Dedifferentiated amniotic fluid mesenchymal stem cell (primary cell): ENCODE results near the gene CD68.

Source experiments
- DNase-seq: peaks from one replicate; pipeline ENCODE4 v3.0.0-alpha.2; 2016; ENCODE audit errors: extremely low spot score

CD68 gene, protein sequence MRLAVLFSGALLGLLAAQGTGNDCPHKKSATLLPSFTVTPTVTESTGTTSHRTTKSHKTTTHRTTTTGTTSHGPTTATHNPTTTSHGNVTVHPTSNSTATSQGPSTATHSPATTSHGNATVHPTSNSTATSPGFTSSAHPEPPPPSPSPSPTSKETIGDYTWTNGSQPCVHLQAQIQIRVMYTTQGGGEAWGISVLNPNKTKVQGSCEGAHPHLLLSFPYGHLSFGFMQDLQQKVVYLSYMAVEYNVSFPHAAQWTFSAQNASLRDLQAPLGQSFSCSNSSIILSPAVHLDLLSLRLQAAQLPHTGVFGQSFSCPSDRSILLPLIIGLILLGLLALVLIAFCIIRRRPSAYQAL

GRCh38 chr17:7579001-7579833 lies at the start of gene CD68:
Gene CD68 (plus strand): TSS chr17:7579638. CDS start chr17:7579678, 40 bp downstream.
- peak; percentile 40 for DNase-seq

- no peak for DNase-seq
These were observed 49.2 kb upstream of the CD68 start for GRCh38 chr17:7530023-7530900.

GRCh38 chr17:7538050-7538449 lies 41.4 kb upstream of the CD68 start:
- no peak for DNase-seq

- no peak for DNase-seq
These were observed 40.4 kb upstream of the CD68 start for GRCh38 chr17:7538891-7539545.

DNA sequence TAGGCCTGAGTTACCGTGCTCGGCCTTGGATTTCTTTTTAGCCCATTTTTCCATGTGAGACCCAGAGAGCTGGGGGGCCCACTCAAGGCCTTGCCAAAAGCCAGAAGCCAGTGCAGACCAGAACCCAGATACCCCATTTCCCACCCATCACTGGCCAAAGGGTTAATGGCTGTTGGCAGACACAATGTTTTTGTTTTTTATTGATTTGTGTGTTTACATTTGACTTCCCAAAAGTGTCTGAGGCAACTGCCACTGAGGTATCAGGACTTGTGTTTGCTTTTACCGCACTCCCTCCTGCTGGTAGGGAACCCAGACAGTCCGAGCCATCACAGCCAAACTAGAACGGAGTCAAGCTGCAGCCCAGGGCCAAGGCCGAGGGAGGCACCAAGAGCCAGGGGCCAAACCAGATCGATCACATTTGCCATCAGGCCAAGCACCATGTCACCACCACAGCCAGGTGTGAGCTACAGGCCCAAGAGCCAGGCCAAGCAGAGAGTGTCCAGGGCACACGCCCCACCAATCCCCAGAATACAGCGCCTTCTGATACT lies 38.3 kb upstream of the CD68 start:
- DNase-seq = no peak

GRCh38 chr17:7544911-7545310 lies 34.5 kb upstream of the CD68 start:
- no peak for DNase-seq

- DNase-seq = no peak
These were observed 30.6 kb upstream of the CD68 start, which contains the start of gene TNFSF12 for GRCh38 chr17:7548585-7549400. Gene TNFSF12 (plus strand): TSS chr17:7549058. CDS start chr17:7549154, 96 bp downstream.

- no peak for DNase-seq
These were observed 29.9 kb upstream of the CD68 start for GRCh38 chr17:7549401-7550055.

GRCh38 chr17:7550344-7550743 lies 29.1 kb upstream of the CD68 start:
- DNase-seq = no peak

- no peak for DNase-seq
These were observed 28.0 kb upstream of the CD68 start for GRCh38 chr17:7551396-7551795.

DNA sequence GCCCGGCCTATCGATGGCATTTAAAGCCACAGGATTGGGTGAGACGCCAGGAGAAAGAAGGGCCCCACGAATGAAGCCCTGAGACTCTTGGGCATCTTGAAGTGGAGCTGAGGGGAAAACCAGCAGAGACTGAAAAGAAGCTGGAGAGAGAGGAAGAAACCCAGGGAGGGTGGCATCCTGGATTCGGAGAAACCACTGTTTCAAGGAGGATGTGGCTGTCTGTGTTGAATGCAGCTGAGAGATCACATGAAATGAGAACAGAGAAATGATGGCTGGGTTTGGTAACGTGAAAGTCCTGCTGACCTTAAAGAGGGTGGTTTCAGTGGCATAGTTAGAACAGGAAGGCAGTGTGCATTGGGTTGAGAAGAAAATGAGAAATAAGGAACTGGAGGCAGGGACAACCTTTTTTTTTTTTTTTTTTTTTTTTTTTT lies 26.8 kb upstream of the CD68 start:
- no peak for DNase-seq

DNA sequence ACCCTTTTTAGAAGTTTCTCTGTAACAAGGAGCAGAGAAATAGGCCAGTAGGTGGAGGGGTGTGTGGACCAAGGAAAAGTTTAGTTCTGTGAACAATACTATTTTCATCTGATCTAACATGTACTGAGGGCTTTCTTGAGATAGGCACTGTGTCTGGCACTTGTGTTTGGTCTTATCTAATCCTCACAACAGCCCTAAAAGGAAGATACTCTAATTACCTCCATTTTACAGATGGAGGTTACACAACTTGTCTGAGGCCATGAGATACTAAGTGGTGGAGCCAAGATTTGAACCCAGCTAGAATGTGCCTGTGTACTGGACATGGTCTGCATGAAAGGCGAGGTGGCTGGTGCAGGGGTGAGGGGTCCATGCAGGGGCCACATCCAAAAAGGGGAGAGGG lies 26.1 kb upstream of the CD68 start:
- no peak for DNase-seq

- DNase-seq = no peak
These were observed 24.0 kb upstream of the CD68 start for GRCh38 chr17:7555320-7555948.

DNA sequence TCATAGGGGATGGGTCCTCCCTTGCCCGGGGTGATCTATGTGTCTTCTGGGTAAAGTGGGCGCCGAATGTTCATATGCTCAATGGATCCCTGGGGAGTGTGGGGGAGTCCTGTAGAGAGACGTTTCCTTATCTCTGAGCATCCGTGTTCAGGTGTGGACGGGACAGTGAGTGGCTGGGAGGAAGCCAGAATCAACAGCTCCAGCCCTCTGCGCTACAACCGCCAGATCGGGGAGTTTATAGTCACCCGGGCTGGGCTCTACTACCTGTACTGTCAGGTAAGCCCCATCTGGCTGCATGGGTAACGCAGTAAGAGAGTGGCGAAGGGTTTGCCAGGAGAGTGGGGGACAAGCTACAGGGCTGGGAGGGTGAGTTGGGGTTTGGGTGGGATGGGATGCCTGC lies 22.8 kb upstream of the CD68 start:
- DNase-seq = no peak

DNA sequence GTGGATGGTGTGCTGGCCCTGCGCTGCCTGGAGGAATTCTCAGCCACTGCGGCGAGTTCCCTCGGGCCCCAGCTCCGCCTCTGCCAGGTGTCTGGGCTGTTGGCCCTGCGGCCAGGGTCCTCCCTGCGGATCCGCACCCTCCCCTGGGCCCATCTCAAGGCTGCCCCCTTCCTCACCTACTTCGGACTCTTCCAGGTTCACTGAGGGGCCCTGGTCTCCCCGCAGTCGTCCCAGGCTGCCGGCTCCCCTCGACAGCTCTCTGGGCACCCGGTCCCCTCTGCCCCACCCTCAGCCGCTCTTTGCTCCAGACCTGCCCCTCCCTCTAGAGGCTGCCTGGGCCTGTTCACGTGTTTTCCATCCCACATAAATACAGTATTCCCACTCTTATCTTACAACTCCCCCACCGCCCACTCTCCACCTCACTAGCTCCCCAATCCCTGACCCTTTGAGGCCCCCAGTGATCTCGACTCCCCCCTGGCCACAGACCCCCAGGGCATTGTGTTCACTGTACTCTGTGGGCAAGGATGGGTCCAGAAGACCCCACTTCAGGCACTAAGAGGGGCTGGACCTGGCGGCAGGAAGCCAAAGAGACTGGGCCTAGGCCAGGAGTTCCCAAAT lies 22.2 kb upstream of the CD68 start:
- DNase-seq = no peak

DNA sequence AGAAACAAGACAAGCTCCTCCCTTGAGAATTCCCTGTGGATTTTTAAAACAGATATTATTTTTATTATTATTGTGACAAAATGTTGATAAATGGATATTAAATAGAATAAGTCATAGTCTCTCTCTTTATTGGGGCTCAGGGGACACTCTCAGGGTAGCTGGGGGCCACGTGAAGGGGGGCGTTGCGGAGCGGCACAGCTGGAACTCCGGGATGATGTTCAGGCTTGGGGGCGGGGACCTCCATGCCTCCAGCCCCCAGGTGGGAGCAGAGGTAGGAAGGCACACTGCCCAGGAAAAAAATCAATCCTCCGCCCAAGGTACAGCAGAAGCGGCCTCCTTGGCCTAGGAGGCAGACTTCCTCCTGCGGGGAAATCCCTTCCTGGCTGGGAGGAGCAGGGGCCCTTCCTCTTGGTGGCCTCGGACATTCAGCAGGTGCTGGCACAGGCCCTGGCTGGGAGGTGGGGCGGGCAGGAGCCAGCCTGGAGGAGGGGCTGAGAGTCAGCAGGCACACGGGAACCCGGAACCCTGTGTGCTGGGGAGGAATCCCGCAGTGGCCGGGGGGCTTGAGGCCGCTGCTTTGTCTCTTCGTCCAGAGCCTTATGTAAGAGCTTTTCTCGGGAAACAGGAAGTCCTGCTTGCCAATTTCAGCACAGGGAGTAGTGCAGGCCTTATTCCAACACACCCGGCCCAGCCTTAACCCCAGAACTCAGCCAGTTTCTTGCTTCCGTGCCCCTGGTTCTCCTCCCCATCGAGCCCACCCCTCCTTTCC lies 21.5 kb upstream of the CD68 start:
- DNase-seq = no peak

GRCh38 chr17:7558544-7559319 lies 20.7 kb upstream of the CD68 start, which contains the start of gene TNFSF13:
Gene TNFSF13 (plus strand): TSS chr17:7558750. CDS start chr17:7559040, 290 bp downstream.
- DNase-seq = no peak
